Large intestine (tissue), 12 donors: ENCODE measurements around the gene RPS6KA1. TPM values are rescaled to one million over a fixed set of nuclear protein-coding genes. Genes with fewer than 3 reads are reported as not detected.

Experiments used
- DNase-seq, 2 donors: peaks; one replicate each; pipeline versions ENCODE4 v3.0.0 to v3.0.0-alpha.2; 2013
- H3K27ac ChIP-seq: one replicate; pipeline ENCODE4 v1.5.1; 2013; ENCODE audit warnings: low read length
- H3K27me3 ChIP-seq: 2 replicates; pipeline ENCODE4 v1.6.1; 2013; ENCODE audit warnings: low read length; ENCODE audit not compliant: control insufficient read depth, insufficient read depth
- H3K36me3 ChIP-seq: 2 replicates; pipeline ENCODE4 v1.6.1; 2013; ENCODE audit warnings: low read length; ENCODE audit not compliant: control insufficient read depth, insufficient read depth
- H3K4me1 ChIP-seq: one replicate; pipeline ENCODE4 v1.6.1; 2013; ENCODE audit warnings: low read length; ENCODE audit not compliant: control insufficient read depth, insufficient read depth
- H3K4me3 ChIP-seq: one replicate; pipeline ENCODE4 v1.5.1; 2013; ENCODE audit warnings: low read length
- H3K9me3 ChIP-seq: one replicate; pipeline ENCODE4 v1.6.1; 2013; ENCODE audit warnings: mild to moderate bottlenecking, low read depth, low read length, moderate library complexity; ENCODE audit not compliant: control insufficient read depth
- WGBS: methylation state at CpG from one replicate; pipeline ENCODE4 v1.1.5; 2013; ENCODE audit warnings: low lambda C conversion rate; ENCODE audit not compliant: insufficient coverage; 5-methylcytosine and 5-hydroxymethylcytosine counted together
- long read RNA-seq, 11 donors: transcript quantifications; one replicate each; lab custom pipeline, GENCODE V29; 2026
- polyA plus RNA-seq: library from polyadenylated mRNA; unstranded; fragments of 120-200 nt; gene quantifications from one replicate; pipeline ENCODE4 v1.2.1, GENCODE V29; 2013

Gene RPS6KA1
- polyA plus RNA-seq = 98.2 TPM
- long read RNA-seq, donor 1, transcript RPS6KA1-204 (22 exons, 3,186 nt) = major isoform, 9 of 10 reads
- long read RNA-seq, donor 1, partial matches to known transcripts = 0 of 10 reads
- long read RNA-seq, donor 1, other reads (novel, unspliced or antisense) = 0 of 10 reads
- long read RNA-seq, donor 2, transcript RPS6KA1-204 (22 exons, 3,186 nt) = major isoform, 22 of 175 reads
- long read RNA-seq, donor 2, partial matches to known transcripts = 151 of 175 reads
- long read RNA-seq, donor 2, other reads (novel, unspliced or antisense) = 0 of 175 reads
- long read RNA-seq, donor 3 = 0 reads
- long read RNA-seq, donor 4, partial matches to known transcripts = 0 of 1 reads
- long read RNA-seq, donor 4, other reads (novel, unspliced or antisense) = 0 of 1 reads
- long read RNA-seq, donor 5, transcript RPS6KA1-204 (22 exons, 3,186 nt) = major isoform, 6 of 38 reads
- long read RNA-seq, donor 5, partial matches to known transcripts = 31 of 38 reads
- long read RNA-seq, donor 5, other reads (novel, unspliced or antisense) = 0 of 38 reads
- long read RNA-seq, donor 6, transcript RPS6KA1-204 (22 exons, 3,186 nt) = major isoform, 20 of 33 reads
- long read RNA-seq, donor 6, partial matches to known transcripts = 13 of 33 reads
- long read RNA-seq, donor 6, other reads (novel, unspliced or antisense) = 0 of 33 reads
- long read RNA-seq, donor 7, transcript RPS6KA1-204 (22 exons, 3,186 nt) = major isoform, 8 of 8 reads
- long read RNA-seq, donor 7, partial matches to known transcripts = 0 of 8 reads
- long read RNA-seq, donor 7, other reads (novel, unspliced or antisense) = 0 of 8 reads
- long read RNA-seq, donor 8, transcript RPS6KA1-204 (22 exons, 3,186 nt) = major isoform, 25 of 155 reads
- long read RNA-seq, donor 8, partial matches to known transcripts = 126 of 155 reads
- long read RNA-seq, donor 8, other reads (novel, unspliced or antisense) = 0 of 155 reads
- long read RNA-seq, donor 9, transcript RPS6KA1-204 (22 exons, 3,186 nt) = major isoform, 12 of 12 reads
- long read RNA-seq, donor 9, partial matches to known transcripts = 0 of 12 reads
- long read RNA-seq, donor 9, other reads (novel, unspliced or antisense) = 0 of 12 reads
- long read RNA-seq, donor 10, transcript RPS6KA1-204 (22 exons, 3,186 nt) = major isoform, 37 of 121 reads
- long read RNA-seq, donor 10, partial matches to known transcripts = 81 of 121 reads
- long read RNA-seq, donor 10, other reads (novel, unspliced or antisense) = 0 of 121 reads
- long read RNA-seq, donor 11, transcript RPS6KA1-204 (22 exons, 3,186 nt) = major isoform, 11 of 11 reads
- long read RNA-seq, donor 11, partial matches to known transcripts = 0 of 11 reads
- long read RNA-seq, donor 11, other reads (novel, unspliced or antisense) = 0 of 11 reads

GRCh38 chr1:26529655-26530409, at the start of gene RPS6KA1:
RPS6KA1 (plus strand) TSS chr1:26529761; CDS start chr1:26529921, 160 bp downstream.
- H3K27me3 ChIP-seq = peaks cover under 1% of the 10 kb centered on the region
- peak within 1 kb of the TSS; percentile 84 for H3K4me3 ChIP-seq
- H3K9me3 ChIP-seq = no peaks in the 10 kb centered on the region
- H3K27ac ChIP-seq = peak within 1 kb of the TSS; percentile 95
- no CpG with 5 or more reads among the region's 86 CpGs for WGBS
- H3K36me3 ChIP-seq = no peaks in the 10 kb centered on the region
- H3K4me1 ChIP-seq = peaks cover 34% of the 10 kb centered on the region
- peak; percentile 70 to 86 for DNase-seq

- no peak overlapping the region for H3K4me3 ChIP-seq
- H3K27ac ChIP-seq = no peak overlapping the region
Observed at GRCh38 chr1:26482921-26483320, 46.6 kb upstream of the RPS6KA1 start.

GRCh38 chr1:26483980-26484379, 45.6 kb upstream of the RPS6KA1 start:
- DNase-seq = no peak
- Histone ChIP-seq H3K4me3 (no peak overlapping the region), H3K4me1 (no peaks in the 10 kb centered on the region), H3K9me3 (no peaks in the 10 kb centered on the region), H3K36me3 (no peaks in the 10 kb centered on the region), H3K27ac (no peak overlapping the region), H3K27me3 (no peaks in the 10 kb centered on the region)
- no CpG with 5 or more reads among the region's 2 CpGs for WGBS

More at GRCh38 chr1:26482921-26483320, 46.6 kb upstream of the RPS6KA1 start:
- Histone ChIP-seq H3K4me1 (no peaks in the 10 kb centered on the region), H3K36me3 (no peaks in the 10 kb centered on the region), H3K27me3 (no peaks in the 10 kb centered on the region), H3K9me3 (no peaks in the 10 kb centered on the region)
- no CpG with 5 or more reads among the region's 2 CpGs for WGBS
- DNase-seq = no peak

- no peak overlapping the region for H3K27ac ChIP-seq
- no peaks in the 10 kb centered on the region for H3K4me1 ChIP-seq
- no peaks in the 10 kb centered on the region for H3K27me3 ChIP-seq
- H3K4me3 ChIP-seq = no peak overlapping the region
- no peak for DNase-seq
- WGBS = no CpG with 5 or more reads among the region's 4 CpGs
- no peaks in the 10 kb centered on the region for H3K9me3 ChIP-seq
- H3K36me3 ChIP-seq = no peaks in the 10 kb centered on the region
Observed at GRCh38 chr1:26490155-26490554, 39.4 kb upstream of the RPS6KA1 start.

GRCh38 chr1:26493267-26493666, 36.3 kb upstream of the RPS6KA1 start:
- DNase-seq = no peak
- no peaks in the 10 kb centered on the region for H3K36me3 ChIP-seq
- H3K27me3 ChIP-seq = no peaks in the 10 kb centered on the region
- no peaks in the 10 kb centered on the region for H3K4me1 ChIP-seq
- H3K27ac ChIP-seq = no peak overlapping the region
- H3K9me3 ChIP-seq = no peaks in the 10 kb centered on the region
- no peak overlapping the region for H3K4me3 ChIP-seq
- 38% methylated on average over 1 of the region's 3 CpGs for WGBS

- H3K4me3 ChIP-seq = no peak overlapping the region
- no CpG with 5 or more reads among the region's 3 CpGs for WGBS
- H3K4me1 ChIP-seq = no peaks in the 10 kb centered on the region
- H3K27me3 ChIP-seq = no peaks in the 10 kb centered on the region
- H3K27ac ChIP-seq = no peak overlapping the region
- DNase-seq = no peak
- no peaks in the 10 kb centered on the region for H3K36me3 ChIP-seq
- H3K9me3 ChIP-seq = no peaks in the 10 kb centered on the region
Observed at GRCh38 chr1:26493938-26494337, 35.6 kb upstream of the RPS6KA1 start.

GRCh38 chr1:26496861-26497260, 32.7 kb upstream of the RPS6KA1 start:
- Histone ChIP-seq H3K27me3 (no peaks in the 10 kb centered on the region), H3K4me1 (peaks cover 14% of the 10 kb centered on the region), H3K9me3 (no peaks in the 10 kb centered on the region), H3K27ac (no peak overlapping the region), H3K36me3 (no peaks in the 10 kb centered on the region), H3K4me3 (no peak overlapping the region)
- WGBS = no CpG with 5 or more reads among the region's 4 CpGs
- DNase-seq = peak in 1 of 2 donors; percentile 24

GRCh38 chr1:26498894-26499293, 30.7 kb upstream of the RPS6KA1 start:
- no peaks in the 10 kb centered on the region for H3K27me3 ChIP-seq
- H3K27ac ChIP-seq = no peak overlapping the region
- H3K9me3 ChIP-seq = no peaks in the 10 kb centered on the region
- H3K4me1 ChIP-seq = peaks cover 22% of the 10 kb centered on the region
- DNase-seq = no peak
- WGBS = 100% methylated on average over 2 of the region's 7 CpGs
- no peak overlapping the region for H3K4me3 ChIP-seq
- H3K36me3 ChIP-seq = no peaks in the 10 kb centered on the region

GRCh38 chr1:26500488-26501175, 28.9 kb upstream of the RPS6KA1 start:
- Histone ChIP-seq H3K27me3 (no peaks in the 10 kb centered on the region), H3K9me3 (no peaks in the 10 kb centered on the region), H3K4me1 (peaks cover 22% of the 10 kb centered on the region), H3K36me3 (no peaks in the 10 kb centered on the region), H3K4me3 (peak overlapping the region; percentile 79), H3K27ac (peak overlapping the region; percentile 97)
- WGBS = no CpG with 5 or more reads among the region's 74 CpGs
- DNase-seq = peak; percentile 81 to 94
